Measurements from ENCODE around the gene DUSP12. TPM values are rescaled to one million over a fixed set of nuclear protein-coding genes. Genes with fewer than 3 reads are reported as not detected.

Gene DUSP12
- total and polyA plus RNA-seq, 9 of the 15 experiments (the other 6 are each of a cell fraction or from before 2014, with no cell fraction given) = 10.4 to 81.4 (median 43.6) TPM

GRCh38 chr1:161749509-161750407 is at the start of gene DUSP12 (continued):
- TF ChIP-seq NCOA6 (IDR thresholded peaks at IDR 0.05) (peak; percentile 40; the same call in 1 of the 2 replicates), MAFK (IDR thresholded peaks at IDR 0.05; ENCODE audit: low read length) (no peak), SP2 (IDR thresholded peaks at IDR 0.05; ENCODE audit: extremely low read depth, low read depth, low read length, poor library complexity, severe bottlenecking) (peak; percentile 97), FOXP1 (CRISPR knock-in tag; IDR thresholded peaks at IDR 0.05) (no peak), POLR3A (IDR thresholded peaks at IDR 0.05; ENCODE audit: borderline replicate concordance, extremely low read depth, insufficient read depth, insufficient read length) (no peak), CCNT2 (IDR thresholded peaks at IDR 0.05; ENCODE audit: borderline replicate concordance, extremely low read depth, insufficient read length, low read depth, low read length) (peak; percentile 57), NFYB (IDR thresholded peaks at IDR 0.05; ENCODE audit: extremely low read depth, insufficient read length) (no peak), XRCC3 (IDR thresholded peaks at IDR 0.05) (no peak), KAT8 (IDR thresholded peaks at IDR 0.05; ENCODE audit: low read depth) (no peak), ID3 (CRISPR knock-in tag; IDR thresholded peaks at IDR 0.05) (no peak), ID3 (tag; IDR thresholded peaks at IDR 0.05) (peak; percentile 77), MCM2 (IDR thresholded peaks at IDR 0.05; ENCODE audit: low read depth) (no peak), TAF9B (IDR thresholded peaks at IDR 0.05; ENCODE audit: partially characterized antibody) (peak; percentile 75), COPS2 (conservative IDR thresholded peaks at IDR 0.05) (no peak), PHB (CRISPR knock-in tag; IDR thresholded peaks at IDR 0.05) (no peak), ATF4 (CRISPR knock-in tag; IDR thresholded peaks at IDR 0.05) (no peak), TCF3 (CRISPR knock-in tag; IDR thresholded peaks at IDR 0.05) (no peak), ZBTB7A (IDR thresholded peaks at IDR 0.05; ENCODE audit: borderline replicate concordance, control insufficient read depth, low read depth, low read length) (peak; percentile 82; the same call in 1 of the 2 replicates), HDAC1 (IDR thresholded peaks at IDR 0.05) (peak in 1 of 2 experiments; percentile 89; a peak in 2 of 4 replicates), TOE1 (IDR thresholded peaks at IDR 0.05; ENCODE audit: borderline replicate concordance) (no peak; the same call in 1 of the 2 replicates), TOE1 (CRISPR knock-in tag; IDR thresholded peaks at IDR 0.05; ENCODE audit: borderline replicate concordance, low read depth) (0 out of 2 replicates have a peak, but pooled peaks have one; percentile 17), ZNF592 (IDR thresholded peaks at IDR 0.05) (peak; percentile 57), PML (IDR thresholded peaks at IDR 0.05; ENCODE audit: low read length) (peak; percentile 61), CBX5 (IDR thresholded peaks at IDR 0.05; ENCODE audit: borderline replicate concordance, low read depth) (no peak)
